GM21528 (cell line): ENCODE data around the gene SPECC1.
"Not testable (repeated sequence)": the region's sequence is repeated elsewhere in the genome, so short reads cannot be mapped to it uniquely, and the experiment has no call there.

ENCODE experiments used
- ATAC-seq: cut with Tn5 transposase; IDR thresholded peaks from one replicate; pipeline ENCODE4 v1.9.1; 2021; ENCODE audit warnings: mild to moderate bottlenecking, moderate library complexity; ENCODE audit not compliant: unreplicated experiment, low FRiP score

SPECC1 gene

DNA sequence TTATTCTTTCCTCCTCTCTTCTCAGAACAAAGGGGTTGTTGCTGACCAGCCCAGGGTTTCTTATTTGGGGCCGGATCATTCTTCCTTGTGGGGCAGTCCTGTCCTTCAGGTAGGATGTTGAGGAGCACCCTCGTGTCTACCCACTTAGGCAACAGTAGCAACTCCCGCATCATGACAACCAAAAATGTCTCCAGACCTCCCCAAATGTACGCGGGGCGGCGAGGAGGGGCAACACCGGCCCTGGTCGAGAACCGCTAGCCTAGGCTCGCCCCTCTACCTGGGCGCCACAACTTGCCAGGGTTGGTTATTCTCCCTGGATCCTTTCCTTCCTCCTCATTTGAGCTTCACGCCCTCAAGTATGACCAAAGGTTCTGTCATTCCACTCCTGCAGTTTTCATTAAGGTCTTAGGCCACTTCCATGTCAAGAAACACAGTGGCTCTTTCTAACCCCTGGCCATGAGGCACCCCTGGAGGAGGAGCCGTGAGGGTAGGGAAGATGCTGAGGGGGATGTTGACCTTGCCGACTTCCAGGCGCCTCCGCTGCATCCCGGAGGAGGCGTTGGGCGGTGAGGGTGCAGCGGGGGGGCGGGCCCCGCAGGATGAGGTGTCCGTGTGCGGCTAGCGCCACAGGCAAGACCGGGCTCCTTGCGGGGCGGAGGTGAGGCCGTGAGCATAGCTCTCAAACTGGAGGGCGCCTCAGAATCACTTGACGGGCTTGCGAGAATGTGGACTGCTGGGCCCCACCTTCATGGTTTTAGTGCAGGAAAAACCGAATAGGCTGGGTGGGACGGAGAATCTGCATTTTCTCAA, 712 bp upstream of the SPECC1 start:
- ATAC-seq = peak; percentile 24

DNA sequence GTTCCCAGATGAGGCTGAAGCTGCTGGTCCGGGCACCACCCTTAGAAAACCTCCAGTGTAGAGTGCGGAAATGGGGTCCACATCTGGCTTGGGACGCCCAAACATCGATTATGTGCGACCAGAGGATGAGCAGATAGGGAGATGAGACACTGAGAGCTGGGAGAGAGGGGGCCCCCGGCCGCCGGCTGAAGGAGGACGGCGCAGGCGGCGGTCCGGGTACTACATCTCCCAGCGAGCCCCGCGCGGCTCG, 182 bp upstream of the SPECC1 start:
- ATAC-seq = peak; percentile 33

DNA sequence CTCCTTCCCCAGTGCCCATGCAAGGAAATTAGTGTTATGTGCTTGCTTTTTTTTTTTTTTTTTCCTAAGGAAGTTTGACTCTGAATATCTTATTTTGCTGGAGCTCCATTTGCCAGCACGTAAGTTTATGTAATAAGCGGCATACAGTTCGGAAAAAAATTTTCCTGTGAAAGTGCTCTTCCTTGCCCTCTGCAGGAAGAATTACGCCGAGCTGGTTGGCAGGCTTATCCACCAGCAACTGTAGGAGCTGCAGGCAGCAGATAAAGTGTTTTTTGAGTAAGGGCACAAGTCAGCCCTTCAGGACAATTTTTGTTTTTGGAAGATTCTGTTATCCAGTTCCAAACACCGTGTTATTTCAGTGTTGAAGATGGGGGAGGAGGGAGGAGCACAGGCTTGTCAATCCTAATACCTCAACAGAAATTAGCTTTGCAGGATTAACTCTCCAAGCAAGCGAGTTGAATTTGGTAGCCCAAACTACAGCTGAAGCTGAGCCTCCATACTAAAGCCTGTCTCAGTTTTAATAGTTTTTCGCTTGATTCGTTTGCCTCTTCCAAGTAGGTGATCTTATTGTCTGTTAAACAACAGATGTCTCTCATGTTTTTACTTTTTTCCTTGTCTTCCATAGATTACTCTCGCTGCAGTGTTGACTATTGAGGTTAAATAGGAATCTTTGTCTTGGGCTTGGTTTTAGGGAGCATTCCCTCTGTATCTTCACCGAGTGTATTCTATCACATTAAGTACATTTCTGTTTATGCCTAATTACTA, 1.1 kb downstream of the SPECC1 start:
- ATAC-seq = no peak

DNA sequence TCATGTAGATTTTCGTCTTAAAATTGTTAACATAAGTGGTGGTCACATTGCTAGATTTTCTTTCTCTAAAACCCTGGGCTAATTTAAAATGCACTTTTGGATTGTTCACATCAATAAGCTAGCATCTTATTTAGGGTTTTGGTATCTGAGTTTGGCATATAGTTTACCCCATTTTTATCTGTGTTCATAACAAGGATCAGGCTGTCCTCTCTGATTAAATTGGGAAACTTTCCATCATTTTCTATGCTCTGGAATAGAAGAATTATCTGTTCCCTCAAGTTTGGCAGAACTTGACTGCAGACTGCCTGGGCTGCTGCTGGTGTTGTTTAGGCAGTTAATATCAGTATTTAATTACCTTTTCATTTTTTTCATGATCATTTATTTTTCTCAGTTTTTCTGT, 1.8 kb downstream of the SPECC1 start:
- no peak for ATAC-seq

DNA sequence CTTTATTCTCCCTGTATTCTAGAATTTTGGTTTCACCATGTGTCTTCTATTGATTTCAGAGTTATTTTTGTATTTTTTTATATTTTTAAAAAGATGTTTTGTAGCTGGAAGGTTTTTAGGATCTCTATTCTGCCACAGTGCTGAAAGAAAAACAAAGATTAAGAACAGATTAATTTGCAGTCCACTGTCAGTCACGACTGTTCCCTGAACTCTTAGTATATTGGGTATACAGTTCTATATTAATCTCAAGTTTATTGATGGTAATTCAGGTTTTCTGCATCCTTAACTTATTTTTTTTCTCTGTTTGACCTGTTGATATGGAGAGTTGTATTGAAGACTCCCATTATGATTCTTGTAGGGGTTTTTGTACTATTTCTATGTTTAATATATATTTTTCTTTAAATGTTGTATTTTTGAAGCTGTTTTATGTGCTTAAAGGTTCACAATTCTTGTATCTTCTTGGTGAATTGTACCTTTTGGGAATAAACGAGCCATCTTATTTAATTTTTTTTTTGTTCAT, 2.9 kb downstream of the SPECC1 start:
- ATAC-seq = no peak

DNA sequence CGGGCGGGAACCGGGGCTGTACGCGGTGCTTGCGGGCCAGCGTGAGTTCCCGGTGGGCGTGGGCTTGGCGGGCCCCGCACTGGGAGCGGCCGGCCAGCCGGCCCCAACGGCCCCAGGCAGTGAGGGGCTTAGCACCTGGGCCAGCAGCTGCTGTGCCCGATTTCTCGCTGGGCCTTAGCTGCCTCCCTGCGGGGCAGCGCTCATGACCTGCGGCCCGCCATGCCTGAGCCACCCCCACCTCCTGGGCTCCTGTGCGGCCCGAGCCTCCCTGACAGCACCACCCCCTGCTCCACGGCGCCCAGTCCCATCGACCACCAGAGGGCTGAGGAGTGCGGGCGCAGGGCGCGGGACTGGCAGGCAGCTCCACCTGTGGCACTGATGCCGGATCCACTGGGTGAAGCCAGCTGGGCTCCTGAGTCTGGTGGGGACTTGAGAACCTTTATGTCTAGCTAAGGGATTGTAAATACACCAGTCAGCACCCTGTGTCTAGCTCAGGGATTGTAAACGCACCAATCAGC, 7.4 kb downstream of the SPECC1 start:
- ATAC-seq = not testable (repeated sequence)

DNA sequence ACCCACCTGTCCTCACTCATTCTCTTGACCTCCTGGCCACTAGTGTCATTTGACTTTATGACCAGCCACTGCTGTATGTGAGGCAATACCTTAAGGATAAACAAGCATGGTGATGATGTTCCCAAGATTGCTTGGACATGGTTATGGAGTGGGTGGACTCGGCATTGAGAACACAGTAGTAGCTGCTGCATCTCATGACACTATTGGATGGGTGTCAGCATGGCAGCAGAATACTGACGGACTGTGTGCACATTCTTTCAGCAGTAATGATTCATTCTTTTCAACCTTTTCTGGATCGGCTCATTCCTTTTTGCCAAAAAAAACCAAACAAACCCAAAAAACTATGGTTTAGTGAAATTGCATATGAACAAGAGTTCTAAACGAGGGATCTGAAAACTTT, 13.5 kb downstream of the SPECC1 start:
- ATAC-seq = no peak

DNA sequence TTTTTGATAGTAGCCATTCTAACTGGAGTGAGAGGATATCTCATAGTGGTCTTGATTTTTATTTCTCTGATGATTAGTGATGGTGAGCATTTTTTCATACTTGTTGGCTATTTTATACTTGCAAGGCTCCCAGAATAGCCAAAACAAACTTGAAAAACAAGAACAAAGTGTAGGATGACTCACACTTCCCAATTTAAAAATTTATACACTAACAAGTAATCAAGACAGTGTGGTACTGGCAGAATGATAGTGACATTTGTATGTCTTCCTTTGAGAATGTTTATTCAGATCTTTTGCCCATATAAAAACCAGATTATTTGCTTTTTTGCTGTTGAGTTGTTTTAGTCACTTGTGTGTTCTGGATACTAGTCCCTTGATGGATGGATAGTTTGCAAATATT, 17.8 kb downstream of the SPECC1 start:
- ATAC-seq = no peak

DNA sequence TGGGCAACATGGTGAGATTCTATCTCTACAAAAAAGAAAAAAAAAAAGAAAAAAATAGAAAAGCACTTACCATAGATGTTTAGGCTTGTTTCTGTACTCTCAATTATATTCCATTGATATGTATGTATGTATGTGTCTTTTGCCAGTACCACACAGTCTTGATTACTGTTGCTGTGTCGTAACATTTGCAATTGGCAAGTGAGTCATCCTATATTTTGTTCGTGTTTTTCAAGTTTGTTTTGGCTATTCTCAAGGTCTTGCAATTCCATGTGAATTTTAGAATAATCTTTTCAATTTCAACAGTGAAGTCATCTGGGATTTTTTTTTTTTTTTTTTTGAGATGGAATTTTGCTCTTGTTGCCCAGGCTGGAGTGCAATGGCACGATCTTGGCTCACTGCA, 19.3 kb downstream of the SPECC1 start:
- no peak for ATAC-seq

DNA sequence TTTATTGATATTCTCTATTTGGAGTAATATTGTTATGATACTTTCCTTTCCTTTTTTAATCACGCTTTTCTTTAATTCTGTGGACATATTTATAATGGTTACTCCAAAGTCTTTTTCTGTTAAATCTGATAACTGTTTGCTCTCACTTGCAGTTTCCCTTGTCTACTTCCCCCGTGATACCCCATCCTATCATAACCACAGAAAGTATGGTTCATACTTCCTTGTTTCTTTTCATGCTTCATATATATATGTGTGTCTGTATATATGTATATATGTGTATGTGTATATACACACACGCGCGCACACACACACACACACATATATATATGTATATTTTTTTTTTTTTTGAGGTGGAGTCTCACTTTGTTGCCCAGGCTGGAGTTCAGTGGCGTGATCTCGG, 23.5 kb downstream of the SPECC1 start:
- ATAC-seq = no peak

DNA sequence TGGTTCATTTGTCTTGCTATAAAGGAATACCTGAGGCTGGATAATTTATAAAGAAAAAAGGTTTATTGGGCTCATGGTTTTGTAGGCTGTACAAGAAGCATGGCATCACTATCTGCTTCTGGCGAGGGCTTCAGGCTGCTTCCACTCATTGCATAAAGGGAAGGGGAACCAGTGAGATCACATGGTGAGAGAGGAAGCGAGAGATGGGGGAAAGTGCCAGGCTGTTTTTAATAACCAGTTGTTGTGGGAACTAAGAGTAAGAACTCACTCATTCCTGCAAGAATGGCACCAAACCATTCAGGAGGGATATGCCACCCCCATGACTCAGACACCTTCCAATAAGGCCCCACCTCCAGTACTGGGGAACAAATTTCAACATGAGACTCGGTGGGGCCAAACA, 24.3 kb downstream of the SPECC1 start:
- no peak for ATAC-seq

DNA sequence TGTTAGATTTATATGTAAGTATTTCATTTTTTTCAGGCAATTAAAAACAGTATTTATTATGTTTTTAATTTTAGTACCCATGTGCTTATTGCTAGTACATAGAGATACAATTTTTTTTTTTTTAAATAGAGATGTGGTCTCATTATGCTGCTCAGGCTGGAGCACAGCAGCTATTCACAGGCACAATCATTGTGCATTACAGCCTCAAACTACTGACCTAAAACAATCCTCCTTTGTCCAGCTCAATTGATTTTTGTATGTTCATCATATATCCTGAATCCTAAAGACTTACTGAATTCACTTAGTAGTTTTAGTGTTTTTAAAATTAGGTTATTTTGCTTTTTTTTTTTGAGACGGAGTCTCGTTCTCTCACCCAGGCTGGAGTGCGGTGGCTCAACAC, 26.3 kb downstream of the SPECC1 start:
- ATAC-seq = no peak

DNA sequence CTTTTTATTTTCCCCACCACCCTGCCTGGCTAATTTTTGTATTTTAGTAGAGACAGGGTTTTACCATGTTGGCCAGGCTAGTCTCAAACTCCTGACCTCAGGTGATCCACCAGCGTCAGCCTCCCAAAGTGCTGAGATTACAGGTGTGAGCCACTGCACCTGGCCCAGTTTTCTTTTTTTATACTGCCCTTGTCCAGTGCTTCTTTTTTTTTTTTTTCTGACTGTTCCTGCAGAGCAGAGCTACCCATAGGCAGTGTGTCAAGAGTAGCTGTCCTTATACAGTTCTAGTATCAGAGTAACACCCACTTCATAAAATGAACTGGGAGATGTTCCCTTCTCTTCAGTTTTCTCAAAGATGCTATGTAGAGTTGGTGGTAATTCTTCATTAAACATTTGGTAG, 28.1 kb downstream of the SPECC1 start:
- not testable (repeated sequence) for ATAC-seq

DNA sequence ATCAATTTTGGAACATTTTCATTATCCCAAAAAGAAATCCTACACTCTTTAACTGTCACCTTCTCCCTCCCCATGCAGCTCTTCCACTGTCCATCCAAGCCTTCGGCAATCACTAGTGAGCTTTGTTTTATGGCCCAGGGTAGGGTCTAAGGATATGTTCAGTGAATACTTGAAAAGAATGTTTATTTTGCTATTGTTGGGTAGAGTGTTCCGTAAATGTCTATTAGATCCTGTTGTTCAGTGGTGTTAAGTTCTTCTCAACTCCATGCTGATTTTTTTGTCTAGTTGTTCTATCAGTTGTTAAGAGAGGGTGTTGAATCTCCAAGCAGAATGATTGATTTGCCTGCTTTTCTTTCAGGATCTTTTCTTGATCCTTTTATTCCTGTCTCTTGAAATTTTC, 29.9 kb downstream of the SPECC1 start:
- ATAC-seq = no peak

DNA sequence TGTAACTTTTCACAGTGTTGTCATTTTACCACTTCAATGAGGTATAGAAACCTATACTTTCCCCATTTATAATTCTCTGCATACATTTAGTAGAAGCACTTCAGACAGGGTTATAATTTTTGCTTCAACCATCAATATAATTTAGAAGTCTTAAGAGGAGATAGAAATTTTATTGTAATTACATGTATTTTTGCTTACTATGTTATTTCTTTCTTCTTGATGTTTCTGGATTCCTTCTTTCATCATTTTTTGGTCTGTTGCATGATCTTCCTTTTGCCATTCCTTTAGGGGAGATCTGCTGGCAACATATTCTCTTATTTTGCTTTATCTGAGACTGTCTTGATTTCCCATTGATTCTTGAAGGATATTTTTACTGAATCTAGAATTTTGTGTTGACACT, 31.1 kb downstream of the SPECC1 start:
- no peak for ATAC-seq

DNA sequence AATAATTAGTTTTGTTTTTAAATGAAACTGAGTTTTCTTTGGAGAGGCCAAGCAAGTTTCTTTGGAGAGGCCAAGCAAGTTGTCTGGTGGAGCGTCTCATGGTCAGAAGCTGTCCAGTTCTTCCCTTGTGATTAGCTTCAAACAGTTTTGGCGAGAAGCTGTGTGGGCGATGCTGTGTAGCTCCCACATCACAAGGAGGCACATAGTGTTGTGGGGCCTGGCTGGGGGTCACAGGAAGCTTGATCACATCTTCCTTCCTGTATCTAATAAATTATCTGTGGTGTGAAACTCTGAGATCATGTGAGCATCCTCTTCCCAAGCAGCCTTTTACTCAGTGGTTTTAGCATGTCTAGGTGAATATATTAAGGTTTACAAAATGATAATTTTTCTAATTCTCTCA, 33.9 kb downstream of the SPECC1 start:
- ATAC-seq = no peak

DNA sequence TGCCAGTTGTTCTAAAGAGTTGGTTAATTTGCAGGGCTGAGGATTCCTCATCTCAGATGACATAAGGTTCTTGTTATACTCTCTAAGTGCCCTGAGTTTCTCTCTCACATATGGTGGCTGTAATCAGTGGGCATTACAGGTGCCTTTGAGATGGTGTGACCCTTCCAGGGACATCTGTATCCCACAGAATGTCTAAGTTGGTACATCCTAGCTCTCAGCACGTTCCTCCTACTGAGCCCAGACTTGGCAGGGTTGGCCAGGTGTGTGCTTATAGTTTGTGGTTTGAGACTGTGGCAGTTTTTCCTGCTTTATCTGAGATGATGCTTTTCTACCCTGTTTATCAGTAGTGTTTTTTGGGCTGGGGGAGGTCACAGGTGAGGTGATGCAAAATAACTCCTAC, 36.3 kb downstream of the SPECC1 start:
- ATAC-seq = no peak

DNA sequence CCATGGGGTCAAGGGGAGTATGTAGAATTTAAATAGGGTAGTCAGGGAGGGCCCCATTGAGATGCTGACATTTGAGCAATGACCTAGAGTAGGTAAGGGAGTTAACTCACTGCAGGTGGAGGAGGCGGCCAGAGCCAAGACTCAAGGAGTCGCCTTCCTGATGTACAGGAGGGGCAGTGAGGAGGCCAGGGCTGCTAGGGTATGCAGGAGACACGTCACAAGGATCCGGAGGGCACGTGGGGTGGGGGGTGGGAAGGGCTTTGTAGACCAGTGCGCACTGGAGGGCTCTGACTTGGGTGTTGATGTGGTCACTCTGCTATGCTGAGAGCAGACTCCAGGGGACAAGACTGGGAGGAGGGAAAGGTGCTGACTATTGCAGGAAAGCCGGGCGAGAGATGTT, 37.5 kb downstream of the SPECC1 start:
- no peak for ATAC-seq

DNA sequence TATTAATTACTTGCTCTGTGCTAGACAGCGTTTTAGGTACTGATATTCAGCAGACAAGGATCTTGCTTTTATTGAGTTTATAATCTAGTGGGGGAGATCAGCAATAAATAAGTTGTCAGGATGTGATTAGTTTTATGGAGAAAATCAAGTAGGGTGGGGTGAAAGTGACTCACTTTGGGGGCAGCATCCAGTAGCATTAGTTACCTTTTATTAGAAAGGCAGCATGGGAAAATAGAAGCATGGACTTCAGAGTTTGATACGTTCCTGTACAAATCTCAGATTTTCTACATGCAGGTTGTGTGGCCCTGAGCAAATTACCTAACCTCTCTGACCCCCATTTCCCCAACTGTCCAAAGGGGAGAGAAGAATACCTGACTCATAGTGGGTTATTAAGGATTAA, 42.5 kb downstream of the SPECC1 start:
- ATAC-seq = no peak

DNA sequence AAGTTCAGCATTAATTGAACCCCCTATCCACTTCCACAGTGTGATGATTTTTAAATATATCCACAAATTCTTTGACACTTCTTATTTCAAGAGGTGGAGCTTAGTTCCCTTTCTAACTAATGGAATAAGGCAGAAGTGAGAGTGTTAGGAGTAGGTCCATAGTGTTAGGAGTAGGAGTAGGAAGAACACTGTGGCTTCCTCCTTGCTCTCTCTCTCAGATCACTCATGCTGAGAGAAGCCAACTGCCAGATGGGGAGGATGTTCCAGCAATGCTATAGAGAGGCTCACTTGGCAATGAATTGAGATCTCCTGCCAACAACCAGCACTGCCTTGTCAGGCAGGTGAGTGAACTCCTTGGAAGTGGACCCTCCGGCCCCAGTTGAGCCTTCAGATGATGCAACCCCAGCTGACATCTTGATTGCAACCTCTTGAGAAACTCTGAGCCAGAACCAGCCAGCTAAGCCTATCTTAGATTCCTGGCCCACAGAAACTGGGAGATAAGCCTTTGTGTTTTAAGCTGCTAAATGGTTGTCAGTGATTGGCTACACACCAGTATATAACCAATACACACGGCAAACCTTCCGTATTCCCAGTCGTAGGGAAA, 44.3 kb downstream of the SPECC1 start:
- ATAC-seq = no peak

DNA sequence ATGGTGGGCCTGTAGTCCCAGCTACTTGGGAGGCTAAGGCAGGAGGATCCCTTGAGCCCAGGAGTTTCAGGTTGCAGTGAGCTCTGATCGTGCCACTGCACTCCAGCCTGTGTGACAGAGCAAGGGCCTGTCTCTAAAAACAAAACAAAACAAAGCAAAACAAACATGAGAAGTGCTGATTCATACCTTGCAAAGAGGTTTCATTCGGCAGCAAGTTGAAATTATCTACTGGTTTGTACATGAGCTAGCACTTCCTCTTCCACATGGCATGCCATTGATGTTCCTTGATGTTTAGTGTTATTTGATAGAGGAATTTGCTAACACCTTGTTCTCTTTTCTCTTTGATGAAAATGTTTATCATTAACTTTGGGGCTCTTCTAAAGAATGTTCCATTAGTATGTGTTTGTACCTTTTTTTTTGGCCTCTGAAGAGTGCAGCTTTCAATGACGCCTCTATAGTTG, 50.6 kb downstream of the SPECC1 start:
- ATAC-seq = no peak
